Right lobe of liver (tissue), 6 donors: ENCODE measurements around the gene RASSF1. TPM values are rescaled to one million over a fixed set of nuclear protein-coding genes. Genes with fewer than 3 reads are reported as not detected.

ENCODE experiments used
- ATAC-seq, 4 donors: fragments of 200-7000 bp; cut with Tn5 transposase; one replicate each; pipeline ENCODE4 v1.9.1; 2020; ENCODE audit warnings: mild to moderate bottlenecking in 4 of 4, moderate library complexity in 4 of 4
- DNase-seq, 3 donors: peaks; one replicate each; pipeline ENCODE4 v3.0.0-alpha.2; 2020
- H3K27ac ChIP-seq, 3 donors: fragments of 200-600 bp; one replicate each; pipeline ENCODE4 v1.8.0; 2022
- H3K27me3 ChIP-seq, 2 donors: fragments of 200-600 bp; one replicate each; pipeline ENCODE4 v1.8.0; 2022
- H3K36me3 ChIP-seq, 4 donors: fragments of 200-600 bp; sonication (generic) in 1 of 4; one replicate each; pipeline versions ENCODE4 v1.5.1 to v1.8.0; 2017 to 2022; ENCODE audit warnings: control low read depth in 1 of 4
- H3K4me1 ChIP-seq, 4 donors: fragments of 200-600 bp; sonication (generic) in 1 of 4; one replicate each; pipeline versions ENCODE4 v1.5.1 to v1.8.0; 2017 to 2022; ENCODE audit warnings: control low read depth in 1 of 4
- H3K4me3 ChIP-seq, 3 donors: fragments of 200-600 bp; one replicate each; pipeline ENCODE4 v1.8.0; 2022
- H3K9me3 ChIP-seq, 4 donors: fragments of 200-600 bp; sonication (generic) in 1 of 4; one replicate each; pipeline versions ENCODE4 v1.5.1 to v1.8.0; 2017 to 2022; ENCODE audit warnings: control low read depth in 1 of 4
- CTCF ChIP-seq, 4 donors: fragments of 200-600 bp in 3 of 4; fragments of 450-650 bp in 1 of 4; IDR thresholded peaks; one replicate each; pipeline versions ENCODE4 v1.5.1 to v1.8.0; 2016 to 2022; ENCODE audit warnings: antibody characterized with exemption in 4 of 4, mild to moderate bottlenecking in 2 of 4
- POLR2A ChIP-seq: fragments of 450-650 bp; IDR thresholded peaks from one replicate; pipeline ENCODE4 v1.6.1; 2017; ENCODE audit warnings: antibody characterized with exemption, mild to moderate bottlenecking
- WGBS: methylation state at CpG from one replicate; pipeline ENCODE4 v1.1.6; 2018; ENCODE audit warnings: low coverage, low lambda C conversion rate; ENCODE audit not compliant: insufficient coverage; ENCODE audit errors: missing lambda C conversion rate; 5-methylcytosine and 5-hydroxymethylcytosine counted together
- intact Hi-C, 2 donors: fragments of 100-400 bp; cut with DNase I; formaldehyde crosslinking; loops; one replicate each; pipeline versions ENCODE4 v1.11.2 to v1.14.1; 2022
- total RNA-seq, 6 experiments: library from RNA; depleted of rRNA in 2 of 6; stranded (reverse); fragments of >200 nt in 2 of 6; fragmentation: NEBNext Ultra II Directional in 3 of 6; extraction: Animal tissue kit (Norgen Biotek cat#: 25700) in 3 of 6; gene quantifications; one replicate each; pipeline versions ENCODE4 v1.1.0 to v1.2.4, GENCODE V29; 2016 to 2023
- donor health status: DM: no; HTN: yes; CAD: no.
- donor health status: DM: no; HTN: no; CAD: no.
- donor health status: DM: no; HTN: no; CAD: no.
- donor health status: DM: no; HTN: yes; CAD: no.
- donor health status: DM: no; HTN: yes; CAD: no.

RASSF1 gene
- total RNA-seq, 6 experiments from 2014 or later, result 5.2 to 17.8 (median 9.1) TPM

- ATAC-seq (no peak), DNase-seq (no peak)
- TF ChIP-seq POLR2A (no peak), CTCF (IDR thresholded peaks at IDR 0.05) (no peak)
- Histone ChIP-seq H3K36me3 (peaks cover 0 to 5% (median 0%) of the 10 kb centered on the region in 4 donors), H3K27me3 (no peaks in the 10 kb centered on the region), H3K27ac (no peak overlapping the region), H3K4me1 (peaks cover 0 to 19% (median 3%) of the 10 kb centered on the region in 4 donors), H3K9me3 (no peaks in the 10 kb centered on the region), H3K4me3 (peak overlapping the region in 1 of 3 donors; percentile 27)
- WGBS, result 82% methylated on average over 3 of the region's 8 CpGs
- intact Hi-C loops, result loop anchor here (10.0 kb wide), 2 partner anchors 200 to 210 kb away; no protein-coding TSS in a partner anchor
Measured at GRCh38 chr3:50345008-50345407, 4.4 kb upstream of the RASSF1 start.

GRCh38 chr3:50342813-50343633 lies 2.4 kb upstream of the RASSF1 start:
- H3K36me3 ChIP-seq, result no peaks in the 10 kb centered on the region
- H3K27me3 ChIP-seq, result no peaks in the 10 kb centered on the region
- TF ChIP-seq POLR2A, result no peak
- no peak for TF ChIP-seq CTCF (IDR thresholded peaks at IDR 0.05)
- intact Hi-C loops, result loop anchor here (10.0 kb wide), 2 partner anchors 202 to 212 kb away; no protein-coding TSS in a partner anchor
- H3K9me3 ChIP-seq, result no peaks in the 10 kb centered on the region
- 67% methylated on average over 5 of the region's 13 CpGs for WGBS
- DNase-seq, result no peak
- peaks cover 0 to 19% (median 0%) of the 10 kb centered on the region in 4 donors for H3K4me1 ChIP-seq
- no peak for ATAC-seq
- no peak overlapping the region for H3K4me3 ChIP-seq
- H3K27ac ChIP-seq, result no peak overlapping the region

GRCh38 chr3:50341996-50342650 lies 1.5 kb upstream of the RASSF1 start:
- intact Hi-C loops, result loop anchor here (10.0 kb wide), 2 partner anchors 203 to 213 kb away; no protein-coding TSS in a partner anchor
- Histone ChIP-seq H3K27ac (no peak overlapping the region), H3K27me3 (no peaks in the 10 kb centered on the region), H3K4me1 (peaks cover 0 to 14% (median 0%) of the 10 kb centered on the region in 4 donors), H3K36me3 (no peaks in the 10 kb centered on the region), H3K4me3 (no peak overlapping the region), H3K9me3 (no peaks in the 10 kb centered on the region)
- no peak for ATAC-seq
- WGBS, result 60% methylated on average over 1 of the region's 13 CpGs
- no peak for DNase-seq
- TF ChIP-seq CTCF (IDR thresholded peaks at IDR 0.05), result no peak
- no peak for TF ChIP-seq POLR2A

GRCh38 chr3:50341537-50341936 lies 901 bp upstream of the RASSF1 start:
- intact Hi-C loops, result loop anchor here (10.0 kb wide), 2 partner anchors 203 to 213 kb away; no protein-coding TSS in a partner anchor
- Histone ChIP-seq H3K4me1 (peaks cover 0 to 14% (median 0%) of the 10 kb centered on the region in 4 donors), H3K27me3 (no peaks in the 10 kb centered on the region), H3K4me3 (peak overlapping the region; percentile 39 to 55 (median 46)), H3K27ac (no peak overlapping the region), H3K36me3 (no peaks in the 10 kb centered on the region), H3K9me3 (no peaks in the 10 kb centered on the region)
- 100% methylated on average over 2 of the region's 9 CpGs for WGBS
- no peak for TF ChIP-seq CTCF (IDR thresholded peaks at IDR 0.05)
- TF ChIP-seq POLR2A, result no peak
- ATAC-seq (no peak), DNase-seq (no peak)
